ENCODE measurements around the gene PCDHGC3.

PCDHGC3 gene

DNA sequence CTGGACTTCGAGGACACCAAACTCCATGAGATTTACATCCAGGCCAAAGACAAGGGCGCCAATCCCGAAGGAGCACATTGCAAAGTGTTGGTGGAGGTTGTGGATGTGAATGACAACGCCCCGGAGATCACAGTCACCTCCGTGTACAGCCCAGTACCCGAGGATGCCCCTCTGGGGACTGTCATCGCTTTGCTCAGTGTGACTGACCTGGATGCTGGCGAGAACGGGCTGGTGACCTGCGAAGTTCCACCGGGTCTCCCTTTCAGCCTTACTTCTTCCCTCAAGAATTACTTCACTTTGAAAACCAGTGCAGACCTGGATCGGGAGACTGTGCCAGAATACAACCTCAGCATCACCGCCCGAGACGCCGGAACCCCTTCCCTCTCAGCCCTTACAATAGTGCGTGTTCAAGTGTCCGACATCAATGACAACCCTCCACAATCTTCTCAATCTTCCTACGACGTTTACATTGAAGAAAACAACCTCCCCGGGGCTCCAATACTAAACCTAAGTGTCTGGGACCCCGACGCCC lies 1.3 kb downstream of the PCDHGC3 start:
- no peak for TF ChIP-seq CTCF (IDR thresholded peaks at IDR 0.05; ENCODE audit: insufficient read depth, low read depth, low read length, missing control alignments)

GRCh38 chr5:141477815-141478214 lies 2.0 kb downstream of the PCDHGC3 start:
- DNase-seq (ENCODE audit: low read depth): no peak
- TF ChIP-seq CTCF (IDR thresholded peaks at IDR 0.05; ENCODE audit: insufficient read depth, low read depth, low read length, missing control alignments): no peak
- H3K4me3 ChIP-seq (ENCODE audit: low read depth, low read length): no peak overlapping the region

More for the DNA sequence above, 1.3 kb downstream of the PCDHGC3 start:
- no peak for DNase-seq (ENCODE audit: low read depth)
- peak overlapping the region; percentile 90 for H3K4me3 ChIP-seq (ENCODE audit: low read depth, low read length)

DNA sequence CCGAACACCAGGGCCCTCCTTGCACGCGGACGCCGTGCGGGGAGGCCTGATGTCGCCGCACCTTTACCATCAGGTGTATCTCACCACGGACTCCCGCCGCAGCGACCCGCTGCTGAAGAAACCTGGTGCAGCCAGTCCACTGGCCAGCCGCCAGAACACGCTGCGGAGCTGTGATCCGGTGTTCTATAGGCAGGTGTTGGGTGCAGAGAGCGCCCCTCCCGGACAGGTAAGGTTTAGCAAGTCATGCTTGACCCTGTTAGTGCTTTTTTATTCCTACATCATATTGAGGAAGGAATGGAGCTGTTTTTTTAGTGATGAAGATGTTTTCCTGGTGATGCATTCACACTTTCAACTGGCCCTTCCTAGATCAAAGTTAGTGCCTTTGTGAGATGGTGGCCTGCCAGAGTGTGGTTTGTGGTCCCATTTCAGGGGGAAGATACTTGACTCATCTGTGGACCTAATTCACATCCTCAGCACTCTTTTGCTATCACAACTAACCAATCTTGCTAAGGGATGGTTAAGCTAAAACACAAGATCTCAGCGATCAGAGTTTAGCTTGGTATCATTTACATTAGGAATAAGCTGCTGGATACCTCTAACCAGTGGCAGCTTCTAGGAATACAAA lies 2.7 kb downstream of the PCDHGC3 start:
- peak; percentile 46 for DNase-seq (ENCODE audit: low read depth)
- TF ChIP-seq CTCF (IDR thresholded peaks at IDR 0.05; ENCODE audit: insufficient read depth, low read depth, low read length, missing control alignments): peak; percentile 27
- H3K4me3 ChIP-seq (ENCODE audit: low read depth, low read length): no peak overlapping the region

- no peak overlapping the region for H3K4me3 ChIP-seq (ENCODE audit: low read depth, low read length)
- no peak for TF ChIP-seq CTCF (IDR thresholded peaks at IDR 0.05; ENCODE audit: insufficient read depth, low read depth, low read length, missing control alignments)
- DNase-seq (ENCODE audit: low read depth): no peak
Measured at GRCh38 chr5:141479776-141480175, 4.0 kb downstream of the PCDHGC3 start.

DNA sequence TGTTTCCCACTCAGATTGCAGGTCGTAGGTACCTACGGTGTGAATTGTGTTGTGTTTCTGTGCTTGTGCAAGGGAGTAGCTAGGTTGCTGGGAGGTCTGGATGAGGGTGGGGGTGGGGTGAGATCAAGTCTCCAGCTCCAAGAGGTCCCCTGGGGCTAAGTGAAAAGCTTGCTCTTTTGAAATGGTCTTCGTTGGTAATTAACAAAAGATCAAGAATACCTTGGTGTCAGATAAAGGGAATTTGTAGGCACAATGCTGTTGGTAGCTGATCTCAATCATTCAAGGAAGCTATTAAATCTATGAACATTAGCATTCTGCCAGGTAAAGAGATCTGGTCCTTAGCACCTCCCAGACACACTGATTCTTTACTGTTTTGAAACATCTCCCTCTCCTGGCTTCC lies 8.1 kb downstream of the PCDHGC3 start:
- no peak for DNase-seq (ENCODE audit: low read depth)
- no peak for TF ChIP-seq CTCF (IDR thresholded peaks at IDR 0.05; ENCODE audit: insufficient read depth, low read depth, low read length, missing control alignments)
- no peak overlapping the region for H3K4me3 ChIP-seq (ENCODE audit: low read depth, low read length)

DNA sequence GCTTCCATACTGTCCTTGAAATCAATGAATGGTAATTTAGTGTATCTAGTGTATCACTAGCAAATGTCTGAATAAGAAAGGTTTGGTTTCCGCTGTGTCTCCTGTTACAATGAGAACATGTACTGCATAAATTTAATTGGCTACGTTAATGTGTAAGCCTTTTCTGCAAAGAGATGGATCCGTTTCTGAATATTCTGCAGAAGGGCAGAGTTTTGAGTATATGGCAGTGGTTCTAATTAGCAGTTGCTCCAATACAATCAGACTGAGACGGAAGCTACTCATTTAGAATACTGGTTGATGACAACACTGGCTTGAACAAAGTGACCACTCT lies 8.5 kb downstream of the PCDHGC3 start:
- no peak for TF ChIP-seq CTCF (IDR thresholded peaks at IDR 0.05; ENCODE audit: insufficient read depth, low read depth, low read length, missing control alignments)
- peak overlapping the region; percentile 9 for H3K4me3 ChIP-seq (ENCODE audit: low read depth, low read length)
- no peak for DNase-seq (ENCODE audit: low read depth)

All from GM12865 (cell line).